Activated naive CD4-positive, alpha-beta T cell treated with anti-CD3 and anti-CD28 coated beads, Interleukin-2, amount 10 ng/mL, durations not matched to agents 7 days and 5 days (primary cell): ENCODE measurements around the gene EPRS1.
"Not testable (repeated sequence)": the region's sequence is repeated elsewhere in the genome, so short reads cannot be mapped to it uniquely, and the experiment has no call there.

Experiments
- CTCF ChIA-PET: fragments of 350-600 bp; sonication (Branson Sonifier 250); formaldehyde crosslinking; loops from one replicate; lab custom pipeline; 2021; ENCODE audit warnings: antibody characterized with exemption; lab: Charles Lee
- DNase-seq: peaks from one replicate; pipeline ENCODE4 v3.0.0-alpha.2; 2020
- H3K27ac Mint-ChIP-seq: one replicate; pipeline ENCODE4 v1.8.0; 2021; ENCODE audit warnings: mild to moderate bottlenecking, moderate library complexity, mixed read lengths
- H3K27me3 Mint-ChIP-seq: one replicate; pipeline ENCODE4 v1.8.0; 2021; ENCODE audit warnings: mild to moderate bottlenecking, mixed read lengths
- H3K36me3 Mint-ChIP-seq: one replicate; pipeline ENCODE4 v1.8.0; 2021; ENCODE audit warnings: mixed read lengths
- H3K4me1 Mint-ChIP-seq: one replicate; pipeline ENCODE4 v1.8.0; 2021; ENCODE audit warnings: mixed read lengths
- H3K4me3 Mint-ChIP-seq: one replicate; pipeline ENCODE4 v1.8.0; 2021; ENCODE audit warnings: mild to moderate bottlenecking, moderate library complexity, mixed read lengths
- H3K9me3 Mint-ChIP-seq: one replicate; pipeline ENCODE4 v1.8.0; 2021; ENCODE audit warnings: mixed read lengths

The EPRS1 gene

DNA sequence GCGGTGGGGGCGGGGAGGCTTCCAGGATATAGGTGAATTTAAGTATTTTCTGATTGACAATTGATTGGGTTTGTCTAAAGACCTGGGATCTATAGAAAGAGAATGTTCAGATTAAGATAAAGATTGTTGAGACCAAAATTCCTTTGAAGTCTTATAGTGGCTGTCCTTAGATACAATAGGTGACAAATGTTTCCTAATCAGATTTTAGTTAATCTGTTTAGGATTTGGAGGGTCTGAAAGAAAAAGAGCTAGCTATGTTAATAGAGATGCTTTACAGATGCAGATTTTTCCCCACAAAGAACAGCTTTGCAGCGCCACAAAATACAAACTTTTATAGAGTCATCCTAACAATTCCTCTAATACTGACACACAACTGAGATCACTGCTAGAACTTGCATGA lies 14.6 kb upstream of the EPRS1 start:
- Mint-ChIP-seq H3K4me3 (no peak overlapping the region), H3K27ac (no peak overlapping the region), H3K9me3 (no peaks in the 10 kb centered on the region), H3K36me3 (peaks cover 32% of the 10 kb centered on the region), H3K4me1 (peaks cover 5% of the 10 kb centered on the region), H3K27me3 (no peaks in the 10 kb centered on the region)
- DNase-seq: no peak
- CTCF ChIA-PET: no interaction called here

DNA sequence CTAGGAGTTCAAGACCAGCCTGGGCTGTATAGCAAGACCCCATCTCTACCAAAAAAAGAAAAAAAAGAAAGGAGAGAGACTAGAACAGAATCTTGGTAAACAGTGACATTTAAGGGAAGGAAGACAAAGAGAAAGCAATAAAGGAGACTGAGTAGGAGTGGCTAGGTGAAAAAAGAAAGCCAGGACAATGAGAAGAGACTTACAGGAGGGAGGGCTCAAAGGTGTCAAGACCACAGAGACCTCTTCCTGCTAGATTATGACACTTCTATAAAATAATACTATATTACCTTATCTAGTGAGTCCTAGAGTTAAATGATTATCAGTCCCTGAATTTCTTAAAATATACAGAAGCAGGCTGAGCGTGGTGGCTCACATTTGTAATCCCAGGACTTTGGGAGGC lies 10.1 kb upstream of the EPRS1 start:
- CTCF ChIA-PET: no interaction called here
- peaks cover 13% of the 10 kb centered on the region for H3K36me3 Mint-ChIP-seq
- H3K9me3 Mint-ChIP-seq: no peaks in the 10 kb centered on the region
- H3K27ac Mint-ChIP-seq: peak overlapping the region; percentile 24
- H3K4me1 Mint-ChIP-seq: peaks cover 5% of the 10 kb centered on the region
- H3K27me3 Mint-ChIP-seq: no peaks in the 10 kb centered on the region
- no peak overlapping the region for H3K4me3 Mint-ChIP-seq
- no peak for DNase-seq

DNA sequence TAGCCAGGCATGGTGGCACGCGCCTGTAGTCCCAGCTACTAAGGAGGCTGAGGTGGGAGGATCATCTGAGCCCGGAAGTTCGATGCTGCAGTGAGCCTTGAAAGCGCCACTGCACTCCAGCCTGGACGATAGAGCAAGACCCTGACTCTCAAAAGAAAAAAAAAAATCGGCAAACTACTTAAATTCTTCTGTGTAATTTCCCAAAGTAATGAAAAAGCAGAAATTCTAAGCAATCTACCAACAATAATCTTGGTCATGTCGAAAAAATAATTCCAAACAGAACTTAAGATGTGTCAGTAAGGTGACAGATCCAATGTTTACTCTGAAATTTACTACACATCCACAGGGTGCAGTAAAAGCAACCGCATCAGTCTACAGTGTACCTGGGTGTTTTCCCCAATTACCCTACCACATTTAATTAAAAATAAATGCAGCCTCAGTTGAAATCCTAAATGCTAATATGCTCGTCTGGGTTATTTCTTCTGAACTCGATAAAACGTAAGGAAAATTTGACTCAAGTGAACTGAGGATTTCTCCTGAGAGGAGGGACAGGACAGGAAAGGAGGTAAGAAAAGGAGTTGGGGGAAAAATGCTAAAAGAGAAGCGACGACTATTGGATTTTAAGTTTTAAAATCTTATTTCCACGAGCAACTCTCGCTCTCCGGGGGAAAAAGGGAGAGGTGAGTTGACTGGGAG lies 801 bp downstream of the EPRS1 start:
- Mint-ChIP-seq H3K9me3 (no peaks in the 10 kb centered on the region), H3K4me1 (peaks cover 55% of the 10 kb centered on the region), H3K27ac (peak overlapping the region; percentile 98), H3K27me3 (no peaks in the 10 kb centered on the region), H3K4me3 (peak overlapping the region; percentile 96), H3K36me3 (peaks cover 17% of the 10 kb centered on the region)
- no peak for DNase-seq
- CTCF ChIA-PET: interaction anchor here (0.5 to 1.2 kb wide), 2 partner anchors 14 to 17 kb away, joined by 3 to 6 read pairs; no protein-coding TSS in a partner anchor

DNA sequence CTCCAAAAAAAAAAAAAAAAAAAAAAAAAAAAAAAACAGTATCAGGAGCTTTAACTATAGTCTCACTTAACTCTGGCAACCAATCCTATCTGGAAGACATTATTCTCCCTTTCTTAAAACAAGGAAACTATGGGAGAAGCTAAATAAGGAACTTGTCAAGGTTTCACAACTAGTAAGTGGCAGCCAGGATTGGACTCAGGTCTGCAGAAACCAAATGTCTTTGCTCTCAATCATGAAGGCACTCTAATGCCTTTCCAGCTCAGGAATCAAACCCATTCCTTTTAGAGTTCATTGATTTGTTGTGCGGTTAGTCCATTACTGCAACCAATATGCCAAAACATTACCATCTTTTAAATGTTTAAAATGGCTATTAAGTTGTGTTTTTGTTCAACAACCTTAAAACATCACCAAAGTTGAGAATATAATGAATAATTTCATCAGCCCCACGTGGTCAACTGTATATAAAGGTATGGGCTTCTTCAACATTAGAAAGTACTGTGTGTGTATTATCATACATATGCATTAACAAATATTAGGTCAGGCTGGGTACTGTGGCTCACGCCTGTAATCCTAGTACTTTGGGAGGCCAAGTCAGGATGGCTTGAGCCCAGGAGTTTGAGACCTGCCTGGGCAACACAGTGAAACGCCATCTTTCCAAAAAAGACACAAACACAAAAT lies 1.5 kb downstream of the EPRS1 start:
- Mint-ChIP-seq H3K4me1 (peaks cover 55% of the 10 kb centered on the region), H3K36me3 (peaks cover 17% of the 10 kb centered on the region), H3K9me3 (no peaks in the 10 kb centered on the region), H3K27ac (peak overlapping the region; percentile 98), H3K4me3 (peak overlapping the region; percentile 96), H3K27me3 (no peaks in the 10 kb centered on the region)
- CTCF ChIA-PET: interaction anchor here (0.9 to 1.2 kb wide), 2 partner anchors 16 to 64 kb away, joined by 3 read pairs; no protein-coding TSS in a partner anchor
- no peak for DNase-seq

DNA sequence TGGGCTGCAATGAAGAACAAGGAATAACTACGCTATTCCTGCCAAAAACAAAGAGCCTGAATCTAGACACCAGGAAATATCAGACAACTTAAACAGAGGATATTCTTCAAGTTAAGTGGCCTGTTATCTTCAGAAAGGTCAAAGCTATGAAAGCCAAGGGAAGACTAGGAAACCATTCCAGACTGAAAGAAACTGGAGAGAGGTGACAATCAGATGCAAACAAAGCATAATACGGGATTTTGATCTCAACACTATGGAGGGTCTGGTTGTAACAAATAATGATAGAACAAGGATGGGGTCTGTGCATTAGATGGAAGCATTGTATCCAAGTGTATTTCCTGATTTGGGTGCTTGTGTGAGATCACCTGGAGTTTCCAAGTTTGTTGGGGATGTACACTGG lies 2.7 kb downstream of the EPRS1 start:
- Mint-ChIP-seq H3K4me1 (peaks cover 61% of the 10 kb centered on the region), H3K36me3 (peaks cover 23% of the 10 kb centered on the region), H3K27me3 (no peaks in the 10 kb centered on the region), H3K27ac (peak overlapping the region; percentile 46), H3K9me3 (no peaks in the 10 kb centered on the region), H3K4me3 (peak overlapping the region; percentile 5)
- CTCF ChIA-PET: no interaction called here
- no peak for DNase-seq

DNA sequence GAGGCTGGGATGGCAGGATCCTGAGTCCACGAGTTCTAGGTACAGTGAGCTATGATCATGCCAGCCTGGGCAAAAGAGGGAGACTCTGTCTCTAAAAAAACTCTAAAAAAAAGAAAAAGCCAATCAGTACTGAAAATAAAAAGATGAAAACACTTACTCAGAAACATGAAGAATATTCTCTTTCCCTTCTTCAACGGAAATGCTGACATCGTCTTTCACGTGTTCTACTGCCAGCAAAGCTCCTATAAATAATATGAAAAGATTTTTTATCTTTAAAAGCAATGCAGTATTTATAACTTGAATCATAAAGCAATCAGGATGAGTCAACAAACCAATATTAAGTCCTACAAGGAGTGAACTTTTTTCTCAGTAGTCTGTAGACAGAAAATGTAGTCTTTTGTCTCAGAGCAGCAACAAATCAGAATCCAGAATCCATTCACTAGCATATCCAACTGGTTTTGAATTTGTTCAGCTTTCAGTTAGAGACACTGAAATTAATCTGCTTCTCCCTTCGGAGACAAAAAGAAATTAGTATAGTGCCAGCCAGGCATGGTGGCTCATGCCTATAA lies 6.2 kb downstream of the EPRS1 start:
- H3K9me3 Mint-ChIP-seq: no peaks in the 10 kb centered on the region
- H3K4me3 Mint-ChIP-seq: no peak overlapping the region
- H3K36me3 Mint-ChIP-seq: peaks cover 35% of the 10 kb centered on the region
- no peak overlapping the region for H3K27ac Mint-ChIP-seq
- H3K27me3 Mint-ChIP-seq: no peaks in the 10 kb centered on the region
- CTCF ChIA-PET: interaction anchor here (1.0 kb wide), 1 partner anchor 41 kb away, joined by 3 read pairs; no protein-coding TSS in a partner anchor
- DNase-seq: no peak
- H3K4me1 Mint-ChIP-seq: peaks cover 51% of the 10 kb centered on the region

DNA sequence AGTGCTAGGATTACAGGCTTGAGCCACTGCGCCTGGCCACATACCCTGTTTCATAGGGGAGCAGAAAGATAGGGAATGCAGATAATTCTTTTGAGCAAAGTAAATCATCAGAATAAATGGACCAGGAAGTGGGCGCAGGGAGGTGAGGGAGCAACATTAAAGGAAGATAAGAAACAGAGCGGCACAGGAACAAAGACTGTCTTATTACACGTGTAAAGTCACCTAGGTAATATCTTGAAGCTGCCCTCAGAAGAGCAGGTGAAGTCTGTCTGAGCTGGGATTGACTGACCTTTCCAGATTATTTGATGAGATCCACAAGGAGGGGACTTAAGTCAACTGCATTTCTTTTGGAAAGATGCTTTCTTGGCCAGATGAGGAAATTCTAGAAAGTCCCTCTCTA lies 7.7 kb downstream of the EPRS1 start:
- Mint-ChIP-seq H3K9me3 (no peaks in the 10 kb centered on the region), H3K27me3 (no peaks in the 10 kb centered on the region), H3K4me1 (peaks cover 41% of the 10 kb centered on the region), H3K27ac (peak overlapping the region; percentile 69), H3K4me3 (no peak overlapping the region), H3K36me3 (peaks cover 40% of the 10 kb centered on the region)
- DNase-seq: no peak
- CTCF ChIA-PET: interaction anchor here (0.6 to 1.3 kb wide), 2 partner anchors 22 to 30 kb away, joined by 3 to 4 read pairs; no protein-coding TSS in a partner anchor

DNA sequence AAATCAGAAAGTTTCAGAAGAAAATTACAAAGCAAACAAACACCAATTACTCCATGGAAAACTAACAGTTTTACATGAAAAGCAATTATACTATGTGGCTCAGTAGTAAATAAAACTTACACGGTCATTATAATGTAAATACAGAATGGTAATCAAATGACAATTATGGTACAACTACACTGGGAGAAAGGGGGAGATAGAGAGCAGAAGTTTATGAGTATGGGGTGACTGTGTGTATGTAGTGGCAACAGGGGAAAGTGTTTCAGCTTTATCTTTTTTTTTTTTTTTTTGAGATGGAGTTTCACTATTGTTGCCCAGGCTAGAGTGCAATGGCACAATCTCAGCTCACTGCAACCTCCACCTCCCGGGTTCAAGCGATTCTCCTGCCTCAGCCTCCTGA lies 8.5 kb downstream of the EPRS1 start:
- not testable (repeated sequence) for H3K9me3 Mint-ChIP-seq, H3K4me3 Mint-ChIP-seq, DNase-seq, H3K27me3 Mint-ChIP-seq
- Mint-ChIP-seq H3K36me3 (peaks cover 36% of the 10 kb centered on the region), H3K27ac (peak overlapping the region; percentile 60), H3K4me1 (peaks cover 37% of the 10 kb centered on the region)
- CTCF ChIA-PET: interaction anchor here (1.3 kb wide), 1 partner anchor 31 kb away, joined by 3 read pairs; no protein-coding TSS in a partner anchor

DNA sequence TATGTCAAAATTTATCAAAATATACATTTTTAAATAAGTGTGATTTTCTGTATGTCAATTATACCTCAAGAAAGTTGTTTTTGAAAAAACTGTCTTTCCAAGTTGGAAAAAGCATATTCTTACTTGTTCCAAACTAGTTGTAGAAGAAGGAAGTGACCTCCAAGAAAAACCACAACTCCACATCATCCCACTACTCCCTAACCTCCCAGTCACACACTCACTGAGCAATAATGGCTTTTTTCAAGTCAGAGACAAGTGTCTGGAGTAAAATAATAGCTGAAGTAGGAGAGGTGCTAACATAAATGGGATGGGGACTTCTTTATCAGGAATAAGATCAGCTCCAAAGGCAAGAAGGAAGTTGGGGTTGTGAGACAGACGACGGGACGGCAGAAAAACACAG lies 13.4 kb downstream of the EPRS1 start:
- H3K4me3 Mint-ChIP-seq: no peak overlapping the region
- H3K9me3 Mint-ChIP-seq: no peaks in the 10 kb centered on the region
- no peak for DNase-seq
- no peak overlapping the region for H3K27ac Mint-ChIP-seq
- no peaks in the 10 kb centered on the region for H3K27me3 Mint-ChIP-seq
- H3K36me3 Mint-ChIP-seq: peaks cover 42% of the 10 kb centered on the region
- peaks cover 15% of the 10 kb centered on the region for H3K4me1 Mint-ChIP-seq
- CTCF ChIA-PET: interaction anchor here (1.0 kb wide), 1 partner anchor 45 kb away, joined by 3 read pairs; no protein-coding TSS in a partner anchor

DNA sequence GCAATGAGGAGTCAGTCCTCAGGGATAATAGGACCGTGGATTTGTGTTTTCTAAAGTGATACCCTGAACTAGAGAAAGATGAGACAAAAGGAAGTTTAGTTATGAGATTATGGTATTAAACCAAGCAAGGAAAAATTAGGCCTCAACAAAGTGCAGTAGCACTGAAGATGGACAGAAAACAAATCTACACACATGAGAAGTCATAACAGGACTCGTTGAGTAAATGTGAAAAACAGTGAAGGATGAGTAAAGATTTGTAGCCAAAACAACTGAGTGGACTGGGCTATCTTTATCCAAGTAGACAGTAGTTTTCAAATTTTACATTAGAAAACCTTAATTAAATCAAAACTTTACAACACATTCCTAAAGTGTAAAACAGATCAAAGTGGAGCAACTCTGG lies 15.0 kb downstream of the EPRS1 start:
- Mint-ChIP-seq H3K4me3 (no peak overlapping the region), H3K27me3 (no peaks in the 10 kb centered on the region), H3K27ac (no peak overlapping the region), H3K4me1 (peaks cover 6% of the 10 kb centered on the region), H3K36me3 (peaks cover 33% of the 10 kb centered on the region), H3K9me3 (no peaks in the 10 kb centered on the region)
- CTCF ChIA-PET: interaction anchor here (0.7 kb wide), 2 partner anchors 15 to 19 kb away, joined by 3 to 6 read pairs; partner anchors contain the start of gene EPRS1
- DNase-seq: no peak

DNA sequence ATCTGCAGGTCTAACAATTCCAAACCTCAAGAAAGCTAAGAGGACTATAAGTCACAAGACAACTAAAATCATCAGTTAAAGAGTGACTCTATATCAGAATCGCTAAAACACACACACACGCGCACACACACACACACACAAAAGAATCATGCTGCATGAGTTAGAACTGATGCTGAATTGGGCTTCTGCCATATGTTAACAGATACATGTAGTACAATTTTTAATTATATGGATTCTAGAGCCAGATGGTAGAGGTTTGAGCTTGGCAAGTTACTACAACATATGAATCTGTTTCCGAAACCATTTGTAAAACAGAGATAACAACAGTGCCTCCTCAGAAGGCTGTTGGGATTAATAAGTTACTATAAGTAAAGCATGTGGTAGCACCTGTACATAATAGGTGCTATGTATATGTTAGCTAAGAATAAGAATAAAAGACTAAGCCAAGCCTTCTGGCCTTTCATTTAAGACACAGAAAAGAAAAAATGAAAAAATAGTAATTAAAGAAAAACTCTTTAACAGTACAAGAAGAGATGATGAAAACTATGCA lies 17.9 kb downstream of the EPRS1 start:
- Mint-ChIP-seq H3K4me1 (peaks cover 3% of the 10 kb centered on the region), H3K9me3 (no peaks in the 10 kb centered on the region), H3K27ac (no peak overlapping the region), H3K4me3 (no peak overlapping the region), H3K36me3 (peaks cover 41% of the 10 kb centered on the region), H3K27me3 (no peaks in the 10 kb centered on the region)
- DNase-seq: no peak
- CTCF ChIA-PET: interaction anchor here (0.8 kb wide), 1 partner anchor 16 kb away, joined by 3 read pairs; no protein-coding TSS in a partner anchor

DNA sequence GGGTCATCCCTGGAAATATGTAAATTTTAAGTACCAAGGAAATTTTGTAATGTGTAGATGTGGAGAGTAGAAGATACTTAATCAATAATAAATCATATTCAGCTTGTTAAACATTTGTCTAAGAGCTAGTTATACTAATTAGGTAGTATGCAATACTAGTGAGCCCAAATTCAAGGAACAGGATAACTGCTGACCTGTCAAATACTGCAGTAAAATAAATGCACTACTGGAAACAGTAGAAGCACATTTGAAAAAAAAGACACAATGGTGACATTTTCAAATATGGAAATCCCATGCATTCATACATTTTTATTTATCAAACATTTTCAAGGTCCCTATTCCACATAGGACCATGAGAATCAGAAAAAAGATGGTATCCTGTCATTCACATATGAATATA lies 27.2 kb downstream of the EPRS1 start:
- DNase-seq: no peak
- no peak overlapping the region for H3K4me3 Mint-ChIP-seq
- CTCF ChIA-PET: no interaction called here
- no peaks in the 10 kb centered on the region for H3K27me3 Mint-ChIP-seq
- no peak overlapping the region for H3K27ac Mint-ChIP-seq
- H3K9me3 Mint-ChIP-seq: no peaks in the 10 kb centered on the region
- H3K4me1 Mint-ChIP-seq: peaks cover 13% of the 10 kb centered on the region
- peaks cover 53% of the 10 kb centered on the region for H3K36me3 Mint-ChIP-seq

DNA sequence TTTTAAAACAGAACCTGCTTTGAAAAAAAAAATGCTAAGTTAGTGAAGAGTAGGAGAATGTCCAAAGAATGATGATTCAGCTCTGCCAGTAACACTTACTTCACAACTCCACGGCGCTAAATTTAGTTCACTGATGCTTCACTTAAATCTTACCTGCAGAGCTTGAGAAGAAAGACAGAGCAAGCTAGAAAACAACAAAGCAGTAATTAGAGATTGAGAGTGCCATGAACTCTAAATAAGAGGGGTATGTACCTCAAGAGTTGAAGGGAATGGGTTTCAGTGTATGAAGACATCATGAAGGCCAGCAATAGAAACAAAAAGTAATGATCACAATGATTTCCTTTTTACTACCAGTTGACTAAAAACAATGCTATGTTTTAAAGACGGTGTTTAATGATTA lies 32.8 kb downstream of the EPRS1 start:
- Mint-ChIP-seq H3K4me3 (no peak overlapping the region), H3K36me3 (peaks cover 46% of the 10 kb centered on the region), H3K4me1 (peaks cover 13% of the 10 kb centered on the region), H3K9me3 (no peaks in the 10 kb centered on the region), H3K27me3 (no peaks in the 10 kb centered on the region), H3K27ac (no peak overlapping the region)
- no peak for DNase-seq
- CTCF ChIA-PET: interaction anchor here (0.6 to 1.7 kb wide), 6 partner anchors 11 to 165 kb away, joined by 3 to 5 read pairs (median 4); no protein-coding TSS in a partner anchor

DNA sequence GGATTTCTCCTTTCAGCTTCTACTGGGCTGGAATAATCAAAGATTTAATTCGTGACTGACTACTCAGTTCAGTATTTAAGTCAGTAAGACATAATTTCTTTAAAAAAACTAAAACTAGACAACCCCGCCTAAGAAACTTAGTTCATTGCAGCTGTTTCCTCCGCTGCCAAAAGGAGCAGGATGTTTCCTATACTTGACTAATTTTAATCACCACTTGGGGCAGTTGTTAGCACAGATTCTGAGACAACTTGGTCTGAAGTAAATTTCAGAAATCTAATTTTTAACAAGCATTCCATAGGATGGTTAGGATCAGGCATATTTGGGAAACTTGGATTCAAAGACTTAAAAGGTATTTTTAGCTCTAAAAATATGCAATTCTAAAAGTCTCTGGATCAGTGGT lies 34.0 kb downstream of the EPRS1 start:
- no peak overlapping the region for H3K27ac Mint-ChIP-seq
- CTCF ChIA-PET: interaction anchor here (0.5 to 2.0 kb wide), 8 partner anchors 12 to 78 kb away, joined by 3 to 7 read pairs (median 4); partner anchors contain the start of gene BPNT1
- peaks cover 50% of the 10 kb centered on the region for H3K36me3 Mint-ChIP-seq
- peaks cover 13% of the 10 kb centered on the region for H3K4me1 Mint-ChIP-seq
- H3K27me3 Mint-ChIP-seq: no peaks in the 10 kb centered on the region
- H3K9me3 Mint-ChIP-seq: no peaks in the 10 kb centered on the region
- no peak for DNase-seq
- H3K4me3 Mint-ChIP-seq: no peak overlapping the region
